Stimulated activated CD4-positive, alpha-beta T cell treated with anti-CD3 and anti-CD28 coated beads, Interleukin-15, amount 100 ng/mL, for 1 hour (primary cell): ENCODE data around the gene DIP2C.

Experiments used
- DNase-seq, 2 donors: peaks; one replicate each; pipeline ENCODE4 v3.0.0-alpha.2; 2020; ENCODE audit warnings: low read depth in 1 of 2, low spot score in 1 of 2

The DIP2C gene

DNA sequence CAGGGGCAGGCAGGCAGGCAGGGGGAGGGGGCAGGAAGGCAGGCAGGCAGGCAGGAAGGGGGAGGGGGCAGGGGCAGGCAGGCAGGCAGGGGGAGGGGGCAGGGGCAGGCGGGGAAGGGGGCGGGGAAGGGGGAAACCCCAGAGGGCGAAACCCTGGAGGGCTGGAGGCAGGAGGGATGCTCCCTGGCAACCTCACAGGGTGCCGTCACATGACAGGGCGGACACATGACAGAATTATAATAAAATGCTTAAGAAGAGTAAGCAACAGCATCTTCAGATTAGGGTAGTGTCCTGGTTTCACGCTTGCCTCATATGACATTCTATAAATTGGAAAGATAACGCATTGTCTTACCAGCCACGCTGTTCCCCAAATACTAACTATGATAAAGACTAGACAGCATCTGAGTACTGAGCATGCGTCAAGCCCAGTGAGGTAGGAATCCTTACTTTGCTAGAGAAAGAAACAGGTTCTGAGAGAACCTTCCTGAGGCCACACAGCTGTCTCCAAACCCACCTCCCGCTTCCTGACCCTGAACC, 131.6 kb downstream of the DIP2C start:
- no peak for DNase-seq

DNA sequence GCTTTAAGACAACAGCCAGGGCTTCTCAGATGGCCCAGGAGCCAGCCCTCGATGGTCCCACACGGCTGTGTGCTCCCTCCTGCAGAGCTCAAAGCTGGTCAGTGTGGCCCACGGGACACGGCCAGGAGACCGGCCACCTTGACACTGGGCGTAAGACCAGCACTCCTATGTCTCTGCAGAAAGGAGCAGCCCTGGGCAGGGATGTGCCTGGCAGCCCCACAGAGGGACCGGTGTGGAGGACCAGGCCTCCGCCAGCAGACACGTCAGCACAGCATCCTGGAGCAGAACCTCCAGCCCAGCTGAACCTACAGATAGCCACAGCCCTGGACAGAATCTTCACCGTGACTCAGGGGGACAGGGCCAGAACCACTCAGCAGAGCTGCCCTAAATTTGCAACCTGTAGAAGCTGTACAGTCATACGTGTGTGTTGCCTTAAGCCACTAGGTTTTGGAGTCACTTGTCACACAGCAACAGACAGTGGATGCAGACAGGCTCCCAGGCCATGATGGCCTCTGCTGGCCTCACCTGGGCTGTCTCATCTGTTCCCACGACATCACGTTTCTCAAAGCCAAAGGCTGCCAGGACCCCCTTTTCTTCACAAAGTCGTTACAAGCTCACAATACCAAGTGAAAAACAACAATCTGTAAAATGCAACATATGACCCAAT, 132.4 kb downstream of the DIP2C start:
- DNase-seq, result no peak

DNA sequence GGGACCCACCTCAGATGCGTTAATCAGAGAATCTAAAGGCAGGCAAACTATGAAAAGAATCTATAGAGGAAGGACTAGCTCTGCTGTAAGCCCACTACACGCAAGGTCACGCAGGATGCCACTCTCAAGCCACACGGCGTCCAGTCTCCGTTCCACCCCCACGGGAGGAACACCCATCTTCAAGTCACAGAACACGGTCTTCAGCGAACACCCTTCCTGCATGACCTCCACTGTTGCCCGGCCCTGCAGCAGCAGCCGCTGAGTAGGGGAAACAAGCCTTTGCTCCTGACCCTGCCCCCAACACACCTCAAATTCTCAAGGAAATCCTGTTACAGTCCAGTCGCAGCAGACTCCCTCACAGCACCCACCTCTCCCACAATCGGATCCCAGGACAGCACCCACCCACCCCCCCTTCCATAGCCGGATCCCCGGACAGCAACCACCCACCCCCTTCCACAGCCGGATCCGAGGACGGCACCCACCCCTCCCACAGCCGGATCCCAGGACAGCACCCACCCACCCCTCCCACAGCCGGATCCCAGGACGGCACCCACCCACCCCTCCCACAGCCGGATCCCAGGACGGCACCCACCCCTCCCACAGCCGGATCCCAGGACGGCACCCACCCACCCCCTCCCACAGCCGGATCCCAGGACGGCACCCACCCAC, 133.7 kb downstream of the DIP2C start:
- no peak for DNase-seq

- DNase-seq, result no peak
Measured at GRCh38 chr10:555281-555680, 134.2 kb downstream of the DIP2C start.

GRCh38 chr10:554182-554848, 135.2 kb downstream of the DIP2C start:
- no peak for DNase-seq

- no peak for DNase-seq
Measured at GRCh38 chr10:553233-553632, 136.2 kb downstream of the DIP2C start.

DNA sequence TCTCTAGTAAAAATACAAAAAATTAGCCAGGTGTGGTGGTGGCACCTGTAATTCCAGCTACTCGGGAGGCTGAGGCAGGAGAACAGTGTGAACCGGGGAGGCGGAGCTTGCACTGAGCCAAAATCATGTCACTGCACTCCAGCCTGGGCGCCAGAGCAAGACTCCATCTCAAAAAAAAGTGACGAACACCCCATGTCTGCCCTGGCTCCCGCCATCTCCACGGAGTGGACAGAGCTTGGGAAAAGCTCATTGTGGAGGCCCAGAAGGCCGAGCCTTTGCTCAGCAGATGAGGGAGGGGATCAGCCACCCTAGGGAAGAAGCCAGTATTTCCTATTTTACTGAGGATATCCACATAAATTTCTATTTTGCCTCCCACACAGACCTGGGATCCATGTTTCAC, 136.8 kb downstream of the DIP2C start:
- DNase-seq, result no peak

GRCh38 chr10:551373-552252, 137.9 kb downstream of the DIP2C start:
- DNase-seq, result no peak

DNA sequence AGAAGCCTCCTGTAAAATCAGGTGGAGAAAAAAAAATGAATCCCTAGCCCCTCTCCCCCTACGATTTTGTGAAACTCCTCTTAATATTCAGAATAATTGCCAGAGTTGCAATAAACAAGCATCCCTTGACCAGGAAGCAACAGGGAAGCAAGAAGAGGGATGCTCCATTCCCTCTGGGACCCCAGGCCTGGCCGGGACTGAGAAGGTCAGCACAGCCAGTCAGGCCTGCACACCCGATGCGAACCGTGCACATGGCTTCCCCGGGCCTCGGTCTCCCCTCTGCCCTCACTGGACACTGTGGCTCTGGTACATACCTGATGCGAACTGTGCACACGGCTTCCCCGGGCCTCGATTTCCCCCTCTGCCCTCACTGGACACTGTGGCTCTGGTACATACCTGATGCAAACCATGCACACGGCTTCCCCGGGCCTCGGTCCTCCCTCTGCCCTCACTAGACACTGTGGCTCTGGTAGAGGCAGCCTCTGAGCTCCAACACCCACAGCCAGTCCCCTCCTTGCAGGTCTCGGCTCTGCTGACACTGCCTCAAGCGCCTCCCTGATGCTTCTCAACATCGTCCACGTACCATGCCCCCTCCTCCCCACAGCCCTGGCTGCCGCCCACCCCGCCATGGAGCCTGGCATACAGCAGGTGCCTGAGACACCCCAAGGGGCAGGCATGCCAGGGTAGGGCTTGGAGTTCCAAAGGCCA, 138.6 kb downstream of the DIP2C start:
- no peak for DNase-seq

- DNase-seq, result no peak
Measured at GRCh38 chr10:549391-549790, 140.1 kb downstream of the DIP2C start.

DNA sequence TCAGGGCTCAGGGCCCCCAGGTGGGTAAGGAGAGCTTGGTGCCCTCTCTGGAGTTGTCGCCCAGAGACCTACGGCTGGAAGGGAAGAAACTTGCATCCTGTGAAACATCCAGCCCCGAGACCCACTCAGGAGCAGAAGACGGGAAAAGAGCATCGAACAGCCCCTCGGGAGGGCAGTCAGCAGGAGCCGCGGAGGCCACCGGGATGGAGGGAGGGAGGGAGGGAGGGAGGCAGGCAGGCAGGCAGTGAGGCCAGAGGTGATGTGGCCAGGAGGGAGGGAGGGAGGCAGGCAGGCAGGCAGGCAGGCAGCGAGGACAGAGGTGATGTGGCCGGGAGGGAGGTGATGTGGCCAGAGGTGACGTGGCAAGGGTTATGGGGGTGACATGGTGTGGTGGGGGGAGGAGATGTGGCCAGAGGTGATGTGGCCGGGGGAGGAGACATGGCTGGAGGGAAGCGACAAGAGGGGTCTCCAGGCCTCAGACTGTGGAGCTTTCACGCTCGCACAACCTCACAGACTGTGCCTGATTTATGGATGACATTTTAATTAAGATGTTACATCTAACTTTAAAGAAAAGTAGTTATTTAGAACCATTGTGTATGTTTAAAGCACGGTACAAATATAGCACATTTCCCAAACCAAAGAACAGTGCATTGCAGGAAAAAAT, 141.1 kb downstream of the DIP2C start:
- DNase-seq, result no peak

DNA sequence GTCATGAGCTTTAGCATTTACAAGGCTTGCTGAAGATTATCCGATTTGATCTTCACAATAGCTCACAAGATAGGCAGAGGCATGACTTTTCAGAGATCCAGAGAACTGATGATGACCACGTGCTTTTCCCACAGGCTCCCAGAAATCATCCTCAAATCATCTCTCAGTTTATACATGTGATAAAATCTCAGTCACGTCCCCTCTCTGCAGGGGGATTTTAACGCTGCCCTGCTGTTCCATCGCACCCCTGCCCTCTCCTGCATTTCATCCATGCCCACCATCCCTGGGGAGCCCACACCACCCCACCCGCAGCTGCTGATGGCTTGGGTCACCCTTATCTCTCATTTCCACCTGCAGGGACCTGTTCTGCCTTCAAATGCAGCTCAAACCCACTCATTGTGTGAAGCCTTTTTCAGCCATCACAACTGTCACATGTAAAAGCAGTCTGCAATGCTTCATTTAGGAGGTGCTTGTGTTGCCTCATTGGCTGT, 141.8 kb downstream of the DIP2C start:
- DNase-seq, result no peak

- no peak for DNase-seq
Measured at GRCh38 chr10:546971-547590, 142.4 kb downstream of the DIP2C start.

DNA sequence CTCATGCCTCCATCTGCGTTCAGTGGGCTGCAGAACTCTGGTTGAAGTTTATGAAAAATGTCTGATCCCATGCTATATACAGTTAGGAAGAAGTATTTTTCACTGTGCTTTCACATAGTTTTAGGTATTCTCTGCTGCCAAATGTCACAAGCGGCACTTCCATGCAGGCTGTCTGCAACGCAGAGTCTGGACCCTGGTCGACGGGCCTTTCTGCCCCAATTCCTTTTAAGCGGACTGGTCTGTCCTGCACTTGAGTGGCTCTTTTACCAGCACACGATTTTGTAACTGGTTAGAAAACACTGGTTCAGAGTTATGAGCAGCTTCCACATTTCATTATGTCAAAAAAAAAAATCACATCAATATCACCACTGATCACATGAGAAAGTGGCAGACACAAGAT, 143.0 kb downstream of the DIP2C start:
- no peak for DNase-seq

GRCh38 chr10:543862-544822, 145.3 kb downstream of the DIP2C start:
- DNase-seq, result no peak

GRCh38 chr10:543131-543530, 146.3 kb downstream of the DIP2C start:
- DNase-seq, result no peak

- no peak for DNase-seq
Measured at GRCh38 chr10:541750-542371, 147.6 kb downstream of the DIP2C start.

DNA sequence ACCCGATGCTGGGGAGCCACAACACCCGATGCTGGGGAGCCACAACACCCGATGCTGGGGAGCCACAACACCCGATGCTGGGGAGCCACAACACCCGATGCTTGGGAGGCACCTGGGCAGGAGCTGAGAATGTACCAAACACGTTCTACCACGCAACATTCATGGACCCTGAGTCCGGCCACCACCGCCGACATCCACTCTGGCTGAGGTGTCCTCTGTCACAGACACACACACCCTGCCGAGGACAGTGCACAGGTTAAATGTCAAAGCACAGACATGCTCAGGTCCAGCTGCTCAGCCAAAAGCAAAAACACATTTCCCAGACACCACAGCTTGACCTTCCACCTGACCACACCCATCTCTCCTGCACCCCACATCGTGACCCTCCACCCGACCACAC, 148.4 kb downstream of the DIP2C start:
- no peak for DNase-seq
